Measurements from ENCODE around the gene OLFML2B.
"Not testable (repeated sequence)": the region's sequence is repeated elsewhere in the genome, so short reads cannot be mapped to it uniquely, and the experiment has no call there.

DNA sequence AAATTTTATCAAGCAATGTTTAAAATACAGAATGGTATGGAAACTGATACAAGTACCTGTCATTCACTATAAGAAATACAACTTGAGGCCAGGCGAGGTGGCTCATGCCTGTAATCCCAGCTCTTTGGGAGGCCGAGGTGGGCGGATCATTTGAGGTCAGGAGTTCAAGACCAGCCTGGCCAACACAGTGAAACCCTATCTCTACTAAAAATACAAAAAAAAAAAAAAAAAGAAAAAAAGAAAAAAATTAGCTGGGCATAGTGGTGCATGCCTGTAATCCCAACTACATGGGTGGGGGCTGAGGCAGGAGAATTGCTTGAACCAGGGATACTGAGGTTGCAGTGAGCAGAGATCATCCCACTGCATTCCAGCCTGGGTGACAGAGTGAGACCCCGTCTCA lies 43.2 kb upstream of the OLFML2B start:
- TF ChIP-seq CTCF, POLR2A (IDR thresholded peaks at IDR 0.05): not testable (repeated sequence)

Measured in uterus (tissue), 2 donors.